GM12878 (cell line): ENCODE results near the gene SLC25A29. TPM values are rescaled to one million over a fixed set of nuclear protein-coding genes. Genes with fewer than 3 reads are reported as not detected.

ENCODE experiments used
- ATAC-seq: fragments of 200-7000 bp; cut with Tn5 transposase; 3 replicates; pipeline ENCODE4 v1.9.1; 2020; ENCODE audit warnings: mild to moderate bottlenecking, moderate library complexity
- BruUV-seq: library from RNA; stranded (reverse); fragments of 400-500 nt; replicated peaks from 2 replicates; lab custom pipeline; 2021; lab: Mats Ljungman, UMichigan
- CTCF ChIA-PET: fragments of 300-600 bp; sonication (Branson Sonifier 250); formaldehyde crosslinking; extraction: SDS; loops from one replicate; lab custom pipeline; 2021; ENCODE audit warnings: inconsistent platforms; lab: Yijun Ruan, JAX
- POLR2A ChIA-PET: fragments of 350-600 bp; formaldehyde crosslinking; extraction: SDS; loops from one replicate; lab custom pipeline; 2021; ENCODE audit warnings: inconsistent platforms; lab: Charles Lee
- RAD21 ChIA-PET: fragments of 300-600 bp; sonication (Branson Sonifier 250); formaldehyde crosslinking; loops from one replicate; lab custom pipeline; 2023; ENCODE audit warnings: antibody characterized with exemption; ENCODE audit not compliant: unreplicated experiment; lab: Charles Lee
- SMC1A ChIA-PET: fragments of 300-600 bp; sonication (Branson Sonifier 250); formaldehyde crosslinking; loops from one replicate; lab custom pipeline; 2023; ENCODE audit not compliant: unreplicated experiment, uncharacterized antibody; lab: Charles Lee
- DNase-seq: peaks from one replicate; pipeline ENCODE4 v3.0.0-alpha.2; 2011; ENCODE audit warnings: low read depth, low spot score
- FAIRE-seq: peaks from 3 replicates; lab custom pipeline; 2011; peaks lifted over from hg19 to GRCh38; lab: Jason Lieb, UNC
- H2AFZ ChIP-seq: 2 replicates; pipeline ENCODE4 v1.6.0; 2011; ENCODE audit warnings: low read depth, low read length, control low read depth; ENCODE audit not compliant: control insufficient read depth
- H3K27ac ChIP-seq: 2 replicates; pipeline ENCODE4 v1.5.1; 2011; ENCODE audit warnings: control low read depth; ENCODE audit not compliant: control insufficient read depth, insufficient read depth
- H3K27me3 ChIP-seq, 2 experiments: replicated peaks in 1 of 2; 2 replicates each; pipeline versions ENCODE4 v1.6.0 to v1.6.1; 2011; ENCODE audit warnings: low read length in 1 of 2; ENCODE audit not compliant: control insufficient read depth in 2 of 2, insufficient read depth in 2 of 2
- H3K36me3 ChIP-seq, 2 experiments: 2 replicates each; pipeline ENCODE4 v1.5.1; 2011; ENCODE audit warnings: low read length in 1 of 2; ENCODE audit not compliant: control insufficient read depth in 2 of 2, insufficient read depth in 2 of 2
- H3K4me1 ChIP-seq: 2 replicates; pipeline ENCODE4 v1.6.1; 2011; ENCODE audit warnings: mild to moderate bottlenecking, low read length, moderate library complexity, mixed read lengths; ENCODE audit not compliant: control insufficient read depth, insufficient read depth
- H3K4me2 ChIP-seq: 2 replicates; pipeline ENCODE4 v1.6.0; 2011; ENCODE audit warnings: control low read depth; ENCODE audit not compliant: control insufficient read depth, insufficient read depth
- H3K4me3 ChIP-seq: fragments of 200-600 bp; sonication (generic); 2 replicates; pipeline ENCODE4 v1.5.1; 2016
- H3K79me2 ChIP-seq: 2 replicates; pipeline ENCODE4 v1.6.0; 2011; ENCODE audit warnings: low read length; ENCODE audit not compliant: control insufficient read depth, insufficient read depth
- H3K9ac ChIP-seq: 2 replicates; pipeline ENCODE4 v1.8.0; 2011; ENCODE audit warnings: low read length, control low read depth, mixed read lengths; ENCODE audit not compliant: control insufficient read depth, insufficient read depth
- H3K9me3 ChIP-seq: replicated peaks from 3 replicates; pipeline ENCODE4 v1.5.1; 2011; ENCODE audit warnings: mild to moderate bottlenecking, low read length; ENCODE audit not compliant: control insufficient read depth, insufficient read depth
- H4K20me1 ChIP-seq: 2 replicates; pipeline ENCODE4 v1.6.0; 2011; ENCODE audit not compliant: control insufficient read depth, insufficient read depth
- ASH2L ChIP-seq: fragments of 300-600, 200-600 bp; sonication (generic); IDR thresholded peaks from 2 replicates; pipeline ENCODE4 v1.6.1; 2017; ENCODE audit warnings: low read depth, mild to moderate bottlenecking, borderline replicate concordance
- ATF7 ChIP-seq: fragments of 450-650 bp; IDR thresholded peaks from 2 replicates; pipeline ENCODE4 v1.6.1; 2016; ENCODE audit warnings: low read depth, mild to moderate bottlenecking
- BRCA1 ChIP-seq: IDR thresholded peaks from 2 replicates; pipeline ENCODE4 v1.6.1; 2011; ENCODE audit warnings: low read depth, low read length, improper control_type of control experiment
- CBFB ChIP-seq: IDR thresholded peaks from 2 replicates; pipeline ENCODE4 v1.6.1; 2016; ENCODE audit warnings: antibody characterized with exemption, low read depth
- E2F4 ChIP-seq: IDR thresholded peaks from 2 replicates; pipeline ENCODE4 v1.6.1; 2012; ENCODE audit warnings: low read depth, low read length, improper control_type of control experiment
- EP300 ChIP-seq, 2 experiments: fragments of 150-350 bp in 1 of 2; IDR thresholded peaks; 2 replicates each; pipeline ENCODE4 v1.6.1; 2011 to 2012; ENCODE audit warnings: low read depth in 2 of 2, low read length in 2 of 2, borderline replicate concordance in 1 of 2, improper control_type of control experiment in 1 of 2, inconsistent platforms in 1 of 2; ENCODE audit not compliant: control insufficient read depth in 1 of 2
- ESRRA ChIP-seq: IDR thresholded peaks from 2 replicates; pipeline ENCODE4 v1.6.1; 2012; ENCODE audit warnings: mild to moderate bottlenecking, low read length, improper control_type of control experiment
- NBN ChIP-seq: fragments of 450-650 bp; IDR thresholded peaks from 2 replicates; pipeline ENCODE4 v1.6.1; 2016
- POLR2A ChIP-seq: IDR thresholded peaks from 2 replicates; pipeline ENCODE4 v1.6.1; 2011; ENCODE audit warnings: low read depth, mild to moderate bottlenecking, low read length
- SMAD1 ChIP-seq: fragments of 450-650 bp; IDR thresholded peaks from 2 replicates; pipeline ENCODE4 v1.6.1; 2018; ENCODE audit warnings: mild to moderate bottlenecking, low read depth; ENCODE audit not compliant: partially characterized antibody
- SMC3 ChIP-seq: IDR thresholded peaks from 2 replicates; pipeline ENCODE4 v1.6.1; 2011; ENCODE audit warnings: low read length, improper control_type of control experiment, borderline replicate concordance
- SPI1 ChIP-seq: IDR thresholded peaks from 2 replicates; pipeline ENCODE4 v1.6.1; 2011; ENCODE audit warnings: low read depth, mild to moderate bottlenecking, low read length, moderate library complexity, borderline replicate concordance; ENCODE audit not compliant: insufficient read depth
- SREBF1 ChIP-seq: IDR thresholded peaks from 2 replicates; pipeline ENCODE4 v1.6.1; 2012; ENCODE audit warnings: mild to moderate bottlenecking, low read length
- SREBF2 ChIP-seq: IDR thresholded peaks from 2 replicates; pipeline ENCODE4 v1.6.1; 2012; ENCODE audit warnings: mild to moderate bottlenecking, low read length
- SRF ChIP-seq, 2 experiments: IDR thresholded peaks; 2 replicates each; pipeline ENCODE4 v1.6.1; 2011; ENCODE audit warnings: low read depth in 2 of 2, low read length in 2 of 2, mild to moderate bottlenecking in 1 of 2, moderate library complexity in 1 of 2
- TCF3 ChIP-seq: IDR thresholded peaks from 2 replicates; pipeline ENCODE4 v1.6.1; 2012; ENCODE audit warnings: low read depth, mild to moderate bottlenecking, low read length, borderline replicate concordance; ENCODE audit not compliant: insufficient read depth
- ZBED1 ChIP-seq: IDR thresholded peaks from 2 replicates; pipeline ENCODE4 v1.6.1; 2016; ENCODE audit warnings: borderline replicate concordance
- ZNF24 ChIP-seq: fragments of 450-650 bp; IDR thresholded peaks from 2 replicates; pipeline ENCODE4 v1.6.1; 2017; ENCODE audit warnings: antibody characterized with exemption, mild to moderate bottlenecking
- ZNF622 ChIP-seq: fragments of 450-650 bp; IDR thresholded peaks from 2 replicates; pipeline ENCODE4 v1.6.1; 2017; ENCODE audit warnings: mild to moderate bottlenecking, inconsistent platforms
- WGBS: methylation state at CpG from one replicate; pipeline ENCODE4 v1.1.6; 2016; ENCODE audit warnings: low lambda C conversion rate; ENCODE audit not compliant: insufficient replicate concordance, insufficient coverage; ENCODE audit errors: missing lambda C conversion rate; 5-methylcytosine and 5-hydroxymethylcytosine counted together
- in situ Hi-C: fragments of 300-500 bp; cut with MboI; formaldehyde crosslinking; loops from 9 replicates; pipeline ENCODE4 v1.14.3; 2018; ENCODE audit warnings: mixed read lengths
- intact Hi-C: fragments of 100-400 bp; cut with micrococcal nuclease; formaldehyde crosslinking; loops from one replicate; pipeline ENCODE4 v1.14.2; 2022; ENCODE audit not compliant: unreplicated experiment
- polyA plus RNA-seq, 11 experiments: library from polyadenylated mRNA; depleted of rRNA in 4 of 11; unstranded in 6 of 11; stranded (reverse) in 5 of 11; fragments of >200 nt; fragmentation: Nextera tagmentation in 4 of 11; fragmentation: Illumina TruSeq in 1 of 11; extraction: Ambion mirVana in 4 of 11; extraction: Trizol in 1 of 11; gene quantifications; 1 replicate in 1 of 11; 2 replicates in 10 of 11; pipeline versions ENCODE4 v1.2.1 to v1.2.3, GENCODE V29; 2011 to 2016; ENCODE audit warnings: inconsistent platforms in 2 of 11, missing spikeins in 2 of 11, low read depth in 1 of 11
- total RNA-seq, 4 experiments: library from RNA; depleted of rRNA in 3 of 4; stranded (reverse); fragments of >200 nt in 3 of 4; fragmentation: Illumina TruSeq in 1 of 4; extraction: Trizol in 1 of 4; gene quantifications; 2 replicates each; pipeline versions ENCODE4 v1.2.1 to v1.2.3, GENCODE V29; 2013 to 2021
- TF ChIP-seq, protein P1 (sequence below): fragments of 450-650 bp; IDR thresholded peaks from 2 replicates; pipeline ENCODE4 v1.6.1; 2017; ENCODE audit warnings: borderline replicate concordance

SLC25A29 gene
- total and polyA plus RNA-seq, 10 of the 15 experiments (the other 5 are each of a cell fraction or from before 2014, with no cell fraction given) = 0.42 to 13.3 (median 4.0) TPM; not detected in 1

DNA sequence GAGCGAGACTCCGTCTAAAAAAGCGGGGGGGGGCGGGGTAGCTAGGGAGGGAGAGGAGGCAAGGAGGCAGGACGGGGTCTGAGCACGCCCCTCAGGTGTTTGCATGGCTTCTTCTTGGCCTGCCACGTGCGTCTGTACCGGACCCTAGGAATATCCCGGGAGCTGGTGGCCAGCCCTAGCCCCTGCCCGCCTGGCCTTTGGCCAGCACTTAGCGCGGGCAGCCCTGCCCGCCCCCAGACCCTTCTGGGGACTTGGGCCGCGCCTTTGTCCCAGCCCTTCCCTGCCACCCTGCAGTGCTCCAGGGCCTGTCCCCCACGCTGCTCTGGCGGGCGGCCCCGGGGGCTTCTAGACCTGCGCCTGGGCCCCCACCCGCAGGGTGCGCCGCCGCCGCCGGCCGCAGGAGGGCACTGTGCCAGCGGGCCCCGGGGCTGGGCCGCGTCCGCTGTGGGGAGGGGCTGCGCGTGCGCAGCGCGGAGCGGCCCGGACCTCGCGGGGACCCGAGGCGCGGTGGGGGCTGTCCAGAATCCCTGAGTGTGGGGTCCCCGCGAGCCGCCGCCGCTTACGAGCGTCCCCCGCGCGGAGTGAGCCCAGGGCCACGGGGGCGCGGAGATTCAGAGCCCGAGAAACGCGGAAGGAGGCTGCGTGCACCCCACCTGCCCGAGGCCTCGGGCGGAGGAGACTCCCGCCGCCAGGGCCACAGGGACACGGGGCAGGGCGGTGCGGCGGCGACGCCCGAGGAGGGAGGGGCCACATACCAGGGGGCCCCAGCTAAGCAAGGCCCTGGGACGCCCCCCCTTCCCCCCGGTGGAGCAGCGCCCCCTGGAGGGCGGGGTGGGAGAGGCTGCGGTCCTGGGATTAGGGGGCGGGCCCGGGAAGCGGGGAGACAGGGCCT, 21.0 kb downstream of the SLC25A29 start:
- ATAC-seq (peak; percentile 96), FAIRE-seq (no peak), DNase-seq (no peak)
- peak overlapping the region; percentile 84 for H3K4me3 ChIP-seq
- ChIA-PET POLR2A (interaction anchor here (0.8 kb wide), 1 partner anchor 9 kb away, joined by 3 read pairs; no protein-coding TSS in a partner anchor), CTCF (interaction anchor here (0.5 to 5.3 kb wide), 20 partner anchors 9 to 99 kb away, joined by 3 to 50 read pairs (median 4); partner anchors contain the start of gene WDR25), SMC1A (interaction anchor here (1.6 to 2.8 kb wide), 3 partner anchors 76 to 92 kb away, joined by 3 to 11 read pairs (median 4); a partner anchor contains a TSS), RAD21 (interaction anchor here (0.7 to 1.3 kb wide), 6 partner anchors 9 to 100 kb away, joined by 3 to 4 read pairs (median 4); no protein-coding TSS in a partner anchor)
- in situ Hi-C loops (loop anchor here (10.0 kb wide), 1 partner anchor 360 kb away; no protein-coding TSS in a partner anchor), intact Hi-C loops (loop anchor here (1.0 kb wide), 1 partner anchor 91 kb away; the partner anchor contains the start of gene WDR25)
- peaks cover 0 to 6% of the 10 kb centered on the region in 2 experiments; a peak in 3 of 4 replicates for H3K36me3 ChIP-seq
- H3K9ac ChIP-seq = peak overlapping the region; percentile 80; the same call in 1 of the 2 replicates
- BruUV-seq = no TSS peak
- H3K4me2 ChIP-seq = peak overlapping the region; percentile 74
- H2AFZ ChIP-seq = peak overlapping the region; percentile 71
- WGBS = under 1% methylated on average over 70 of the region's 82 CpGs
- no peaks in the 10 kb centered on the region for H3K4me1 ChIP-seq
- no peaks in the 10 kb centered on the region for H3K9me3 ChIP-seq
- no peaks in the 10 kb centered on the region for H3K79me2 ChIP-seq
- H3K27ac ChIP-seq = peak overlapping the region; percentile 63
- H3K27me3 ChIP-seq = no peaks in the 10 kb centered on the region
- no peaks in the 10 kb centered on the region for H4K20me1 ChIP-seq
- no peak for TF ChIP-seq BRCA1
- 0 out of 4 replicates have a peak, but pooled peaks of 1 of the 2 experiments have one; percentile 8 for TF ChIP-seq SRF (IDR thresholded peaks at IDR 0.05; ENCODE audit: low read depth in 2 of 2, low read length in 2 of 2)
- TF ChIP-seq POLR2A = peak; percentile 86
- no peak for TF ChIP-seq E2F4
- no peak for TF ChIP-seq ZNF24
- no peak for TF ChIP-seq CBFB
- TF ChIP-seq ASH2L = no peak
- TF ChIP-seq NBN = 0 out of 2 replicates have a peak, but pooled peaks have one; percentile 50
- TF ChIP-seq, protein P1, sequence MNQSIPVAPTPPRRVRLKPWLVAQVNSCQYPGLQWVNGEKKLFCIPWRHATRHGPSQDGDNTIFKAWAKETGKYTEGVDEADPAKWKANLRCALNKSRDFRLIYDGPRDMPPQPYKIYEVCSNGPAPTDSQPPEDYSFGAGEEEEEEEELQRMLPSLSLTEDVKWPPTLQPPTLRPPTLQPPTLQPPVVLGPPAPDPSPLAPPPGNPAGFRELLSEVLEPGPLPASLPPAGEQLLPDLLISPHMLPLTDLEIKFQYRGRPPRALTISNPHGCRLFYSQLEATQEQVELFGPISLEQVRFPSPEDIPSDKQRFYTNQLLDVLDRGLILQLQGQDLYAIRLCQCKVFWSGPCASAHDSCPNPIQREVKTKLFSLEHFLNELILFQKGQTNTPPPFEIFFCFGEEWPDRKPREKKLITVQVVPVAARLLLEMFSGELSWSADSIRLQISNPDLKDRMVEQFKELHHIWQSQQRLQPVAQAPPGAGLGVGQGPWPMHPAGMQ = no peak
- no peak for TF ChIP-seq SMAD1
- TF ChIP-seq ZNF622 = no peak
- no peak for TF ChIP-seq SREBF1
- TF ChIP-seq TCF3 = 0 out of 2 replicates have a peak, but pooled peaks have one; percentile 2
- no peak for TF ChIP-seq ATF7
- no peak for TF ChIP-seq SPI1
- TF ChIP-seq SREBF2 = no peak
- TF ChIP-seq ESRRA = no peak
- TF ChIP-seq SMC3 = peak; percentile 16; the same call in 1 of the 2 replicates
- no peak for TF ChIP-seq ZBED1
- no peak for TF ChIP-seq EP300 (IDR thresholded peaks at IDR 0.05; ENCODE audit: borderline replicate concordance in 1 of 2, control insufficient read depth in 1 of 2, low read depth in 2 of 2, low read length in 2 of 2)
